Ramos (cell line): ENCODE results near the gene MYO18B.

Experiments used
- in situ Hi-C: fragments of 300-500 bp; cut with MboI; formaldehyde crosslinking; loops from one replicate; pipeline ENCODE4 v1.14.3; 2022; ENCODE audit warnings: low sequenced_read_pairs; ENCODE audit not compliant: unreplicated experiment

The MYO18B gene

DNA sequence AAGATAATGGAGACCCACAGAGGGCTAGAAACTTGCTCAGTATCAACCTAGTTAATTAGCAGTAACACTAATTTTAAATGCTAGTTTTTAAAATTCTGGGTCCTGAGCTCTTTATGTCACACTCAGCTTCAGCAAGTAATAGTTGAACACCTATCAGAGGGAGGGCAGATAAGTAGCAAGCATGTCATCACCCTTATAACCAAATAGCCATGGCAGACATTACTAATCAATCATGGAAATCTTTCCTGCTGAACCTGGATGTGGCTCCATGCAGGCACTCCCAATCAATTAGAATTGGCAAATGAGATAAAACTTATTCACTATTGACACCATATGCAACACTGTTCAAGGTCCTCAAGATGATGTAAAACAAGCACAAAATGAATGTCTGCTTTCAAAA is 315.7 kb downstream of the MYO18B start:
- in situ Hi-C loops = no loop called here

DNA sequence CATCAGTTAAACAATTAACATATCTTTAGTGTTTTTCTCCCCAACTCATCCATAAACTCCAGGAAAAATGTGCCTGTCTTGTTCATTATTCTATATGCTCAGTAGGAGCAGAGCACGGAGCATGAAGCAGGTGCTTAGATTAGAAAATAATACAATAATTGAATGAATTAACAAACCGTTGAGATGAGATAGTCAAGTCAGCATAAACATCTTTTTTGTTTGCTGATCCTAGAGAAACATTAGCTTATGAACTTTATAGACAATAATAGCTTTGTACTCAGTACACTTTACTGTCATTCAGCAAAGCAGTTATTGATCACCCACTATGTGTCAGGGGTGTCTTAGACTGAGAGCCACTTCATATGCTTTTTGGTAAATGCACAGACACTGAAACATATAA is 322.1 kb downstream of the MYO18B start:
- in situ Hi-C loops = no loop called here

DNA sequence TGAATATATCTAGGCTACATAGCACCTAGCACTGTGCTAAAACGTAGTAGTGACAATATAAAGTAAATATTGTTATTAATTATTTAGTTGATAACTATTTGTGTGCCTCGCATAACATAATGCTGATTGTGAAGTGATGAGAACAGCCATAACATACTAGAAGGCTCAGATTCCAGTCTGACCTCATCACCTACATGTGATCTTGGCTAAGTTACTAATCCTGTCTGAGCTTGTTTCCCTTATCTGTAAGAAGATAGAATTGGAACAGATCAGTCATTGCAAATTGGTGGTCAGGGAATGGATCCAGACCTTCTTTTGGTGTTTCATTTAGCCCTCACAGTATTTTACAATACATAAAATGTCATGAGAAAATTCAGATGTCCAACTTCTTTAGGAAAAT is 323.9 kb downstream of the MYO18B start:
- in situ Hi-C loops = no loop called here

DNA sequence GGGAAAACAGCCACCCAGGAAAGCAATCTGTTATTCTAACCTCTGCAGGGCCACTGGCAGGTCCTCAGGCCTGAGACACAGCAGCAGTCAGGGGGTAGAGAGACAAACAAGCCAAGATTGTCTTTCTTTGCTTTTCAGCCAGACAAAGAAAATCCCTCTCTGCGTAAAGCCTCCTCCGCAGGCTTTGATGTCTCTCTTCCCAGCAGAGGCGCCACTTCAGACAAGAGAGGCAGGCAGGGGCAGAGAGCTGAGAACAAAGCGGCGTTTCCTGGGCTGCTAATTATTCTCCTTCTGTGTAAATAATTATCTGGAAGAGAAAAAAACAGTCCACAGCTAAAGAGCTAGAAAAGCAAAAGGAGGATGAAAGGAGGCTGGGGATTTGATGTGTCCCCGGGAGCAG is 324.5 kb downstream of the MYO18B start:
- in situ Hi-C loops = no loop called here

DNA sequence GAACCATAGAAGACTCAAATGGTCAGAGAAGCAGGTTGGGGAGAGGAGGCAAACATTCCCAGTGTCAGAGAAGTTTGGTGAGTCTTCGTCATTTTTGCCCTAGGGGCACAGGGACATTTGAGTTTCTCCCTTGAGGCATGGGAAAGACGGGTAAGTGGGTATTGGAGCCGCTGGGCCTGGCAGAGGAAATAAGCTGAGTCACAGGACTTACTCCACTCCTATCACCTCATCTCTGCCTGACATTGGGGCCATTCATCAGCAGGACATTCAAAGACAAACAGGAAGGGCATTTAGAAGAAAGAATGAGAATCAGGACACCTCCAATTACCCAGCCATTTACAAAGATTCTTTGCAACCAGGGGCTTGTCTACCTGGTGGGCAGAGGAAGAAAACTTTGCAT is 326.6 kb downstream of the MYO18B start:
- in situ Hi-C loops = no loop called here

DNA sequence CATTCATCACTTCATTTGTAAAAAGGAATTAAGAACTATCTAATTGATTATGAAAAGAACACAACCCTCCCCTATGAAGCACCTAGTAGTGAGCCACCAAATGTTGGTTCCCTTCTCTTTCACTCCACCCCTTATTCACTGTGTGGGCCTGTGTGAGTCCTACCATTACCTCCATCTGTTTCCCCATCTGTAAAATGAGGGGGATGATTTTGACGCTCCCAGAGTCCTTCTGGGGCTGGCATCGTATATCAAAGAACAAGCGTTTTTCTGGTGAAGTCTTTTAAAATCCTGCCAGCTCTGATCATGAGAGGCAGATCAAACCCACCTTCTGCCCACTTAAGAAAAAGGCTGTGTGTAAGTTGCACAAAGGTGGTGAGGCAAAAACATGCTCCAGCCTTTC is 330.6 kb downstream of the MYO18B start:
- in situ Hi-C loops = no loop called here

DNA sequence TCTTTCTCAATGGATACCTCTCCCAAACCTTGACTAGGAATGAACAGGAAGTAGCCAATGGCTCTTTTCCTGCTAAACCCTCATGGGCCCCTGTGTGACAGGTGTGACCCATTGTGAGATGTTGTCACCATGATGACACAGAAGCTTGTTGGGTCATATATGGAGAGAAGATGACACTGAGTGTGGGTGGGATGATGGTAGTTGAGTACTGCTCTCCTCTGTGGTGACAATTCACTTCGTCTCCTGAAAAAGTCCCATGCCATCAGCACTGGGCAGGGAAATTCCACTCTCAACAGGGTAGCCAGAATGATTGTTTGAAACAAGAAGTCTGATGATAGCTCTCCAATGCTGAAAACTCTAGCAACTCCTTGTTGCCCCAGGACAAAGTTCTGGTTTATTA is 333.3 kb downstream of the MYO18B start:
- in situ Hi-C loops = no loop called here

DNA sequence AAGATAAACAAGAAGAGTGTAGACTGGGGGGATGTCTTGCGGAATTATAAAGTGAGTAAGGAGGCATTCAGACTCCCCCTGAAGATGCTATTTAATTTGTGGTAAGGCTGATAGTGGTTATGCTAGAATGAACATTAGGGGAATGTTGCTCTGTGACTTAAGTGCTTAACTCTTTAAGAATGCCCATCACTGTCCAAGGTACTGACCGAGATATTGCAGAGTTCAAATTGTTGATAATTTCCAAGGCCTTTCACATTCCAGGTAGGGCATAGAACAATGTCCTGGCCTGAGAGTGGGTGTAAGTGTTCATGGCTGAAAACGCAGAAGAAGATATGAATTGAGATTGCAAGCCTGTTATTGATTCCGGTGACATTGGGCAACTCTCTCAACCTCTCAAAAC is 337.0 kb downstream of the MYO18B start:
- in situ Hi-C loops = no loop called here
